ENCODE results near the gene EIF2D.

EIF2D gene

GRCh38 chr1:206554211-206554610, 58.1 kb downstream of the EIF2D start:
- Histone ChIP-seq H3K36me3 (ENCODE audit: insufficient read depth, low read length) (no peaks in the 10 kb centered on the region), H3K4me1 (ENCODE audit: insufficient read depth, low read length) (peaks cover 6% of the 10 kb centered on the region), H3K9ac (ENCODE audit: low read length) (no peak overlapping the region), H3K27me3 (ENCODE audit: control insufficient read depth in 1 of 2, insufficient read depth in 2 of 2, low read length in 2 of 2) (no peaks in the 10 kb centered on the region), H3K27ac (ENCODE audit: low read depth, low read length) (no peak overlapping the region), H3K9me3 (ENCODE audit: low read length) (no peaks in the 10 kb centered on the region), H3K4me3 (ENCODE audit: low read depth in 1 of 2, low read length in 2 of 2) (no peak overlapping the region)

DNA sequence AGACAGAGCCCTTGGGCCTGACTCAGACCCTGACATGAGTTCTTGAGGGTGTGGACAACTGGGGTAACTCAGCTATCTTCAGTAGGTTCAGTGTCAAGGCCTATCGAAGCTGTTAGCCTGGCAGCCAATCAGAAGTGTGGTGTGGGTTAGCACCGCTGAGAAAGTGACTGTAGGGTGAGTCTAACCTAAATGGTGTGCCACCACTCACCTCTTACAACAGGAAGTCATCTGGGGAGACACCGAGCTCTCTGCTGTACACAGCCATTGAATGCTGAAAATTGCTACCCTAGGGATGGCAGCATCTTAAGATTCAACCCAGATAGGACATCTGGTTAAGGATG, 60.3 kb downstream of the EIF2D start:
- H3K9ac ChIP-seq (ENCODE audit: low read length): no peak overlapping the region
- no peak overlapping the region for H3K27ac ChIP-seq (ENCODE audit: low read depth, low read length)
- no peak overlapping the region for H3K4me3 ChIP-seq (ENCODE audit: low read depth in 1 of 2, low read length in 2 of 2)
- no peaks in the 10 kb centered on the region for H3K4me1 ChIP-seq (ENCODE audit: insufficient read depth, low read length)
- H3K36me3 ChIP-seq (ENCODE audit: insufficient read depth, low read length): no peaks in the 10 kb centered on the region
- no peaks in the 10 kb centered on the region for H3K27me3 ChIP-seq (ENCODE audit: control insufficient read depth in 1 of 2, insufficient read depth in 2 of 2, low read length in 2 of 2)
- no peaks in the 10 kb centered on the region for H3K9me3 ChIP-seq (ENCODE audit: low read length)

DNA sequence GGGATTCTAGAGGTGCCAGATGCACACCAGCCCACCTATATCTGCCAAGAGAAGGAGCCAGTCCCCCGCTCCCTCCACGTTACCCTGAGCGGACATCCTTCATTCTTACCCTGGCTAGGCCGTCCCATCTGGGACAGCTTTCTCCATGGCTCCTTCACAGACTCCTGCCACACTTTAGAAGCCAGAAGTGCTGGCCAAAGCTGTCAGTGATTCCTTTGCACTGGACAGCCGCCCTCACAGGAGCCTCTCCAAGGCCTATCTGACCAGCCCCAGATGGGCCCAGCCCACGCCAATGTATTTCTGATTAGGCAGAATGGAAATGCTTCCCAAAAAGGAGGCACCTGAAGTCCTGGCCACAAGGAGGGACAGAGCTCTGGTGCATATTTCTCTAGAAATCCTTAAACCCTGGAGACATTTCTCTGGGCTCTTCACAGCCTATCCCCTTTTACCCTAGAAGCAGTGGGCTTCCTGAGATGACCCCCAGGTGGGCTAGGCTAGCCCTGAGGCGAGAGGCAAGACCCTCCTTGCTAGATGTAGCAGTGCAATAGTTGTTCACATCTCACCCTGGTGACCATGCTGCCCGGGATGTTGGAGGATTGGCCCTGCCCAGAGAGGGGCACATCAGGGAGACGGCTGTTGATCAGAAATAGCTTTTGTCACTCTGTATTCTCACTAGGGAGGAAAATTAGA, 60.8 kb downstream of the EIF2D start:
- H3K27ac ChIP-seq (ENCODE audit: low read depth, low read length): no peak overlapping the region
- H3K9ac ChIP-seq (ENCODE audit: low read length): no peak overlapping the region
- no peaks in the 10 kb centered on the region for H3K36me3 ChIP-seq (ENCODE audit: insufficient read depth, low read length)
- no peaks in the 10 kb centered on the region for H3K9me3 ChIP-seq (ENCODE audit: low read length)
- no peaks in the 10 kb centered on the region for H3K4me1 ChIP-seq (ENCODE audit: insufficient read depth, low read length)
- no peaks in the 10 kb centered on the region for H3K27me3 ChIP-seq (ENCODE audit: control insufficient read depth in 1 of 2, insufficient read depth in 2 of 2, low read length in 2 of 2)
- no peak overlapping the region for H3K4me3 ChIP-seq (ENCODE audit: low read depth in 1 of 2, low read length in 2 of 2)

DNA sequence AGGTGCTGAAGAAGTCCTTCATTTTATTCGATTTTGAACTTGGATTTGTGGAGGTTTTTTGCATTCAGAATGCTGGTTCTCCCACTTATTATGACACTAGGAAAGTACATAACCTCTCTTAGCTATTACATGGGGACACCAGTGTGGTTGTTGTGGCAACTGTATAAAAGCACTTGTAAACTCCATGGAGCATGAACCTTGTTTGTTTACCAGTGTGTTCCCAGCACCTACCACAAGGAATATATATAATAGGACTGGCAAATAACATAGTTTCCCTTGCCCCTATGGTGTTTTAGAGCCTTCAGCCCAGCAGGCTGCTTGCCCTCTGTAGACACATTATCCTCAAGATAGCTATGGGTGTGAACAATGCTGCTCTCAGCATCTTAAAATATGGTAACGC, 61.8 kb downstream of the EIF2D start:
- Histone ChIP-seq H3K4me1 (ENCODE audit: insufficient read depth, low read length) (no peaks in the 10 kb centered on the region), H3K27me3 (ENCODE audit: control insufficient read depth in 1 of 2, insufficient read depth in 2 of 2, low read length in 2 of 2) (no peaks in the 10 kb centered on the region), H3K9ac (ENCODE audit: low read length) (no peak overlapping the region), H3K27ac (ENCODE audit: low read depth, low read length) (no peak overlapping the region), H3K4me3 (ENCODE audit: low read depth in 1 of 2, low read length in 2 of 2) (no peak overlapping the region), H3K36me3 (ENCODE audit: insufficient read depth, low read length) (no peaks in the 10 kb centered on the region), H3K9me3 (ENCODE audit: low read length) (no peaks in the 10 kb centered on the region)

GRCh38 chr1:206547104-206547503, 65.2 kb downstream of the EIF2D start:
- H3K36me3 ChIP-seq (ENCODE audit: insufficient read depth, low read length): no peaks in the 10 kb centered on the region
- no peaks in the 10 kb centered on the region for H3K4me1 ChIP-seq (ENCODE audit: insufficient read depth, low read length)
- no peak overlapping the region for H3K4me3 ChIP-seq (ENCODE audit: low read depth in 1 of 2, low read length in 2 of 2)
- H3K27ac ChIP-seq (ENCODE audit: low read depth, low read length): no peak overlapping the region
- no peak overlapping the region for H3K9ac ChIP-seq (ENCODE audit: low read length)
- no peaks in the 10 kb centered on the region for H3K27me3 ChIP-seq (ENCODE audit: control insufficient read depth in 1 of 2, insufficient read depth in 2 of 2, low read length in 2 of 2)
- no peaks in the 10 kb centered on the region for H3K9me3 ChIP-seq (ENCODE audit: low read length)

DNA sequence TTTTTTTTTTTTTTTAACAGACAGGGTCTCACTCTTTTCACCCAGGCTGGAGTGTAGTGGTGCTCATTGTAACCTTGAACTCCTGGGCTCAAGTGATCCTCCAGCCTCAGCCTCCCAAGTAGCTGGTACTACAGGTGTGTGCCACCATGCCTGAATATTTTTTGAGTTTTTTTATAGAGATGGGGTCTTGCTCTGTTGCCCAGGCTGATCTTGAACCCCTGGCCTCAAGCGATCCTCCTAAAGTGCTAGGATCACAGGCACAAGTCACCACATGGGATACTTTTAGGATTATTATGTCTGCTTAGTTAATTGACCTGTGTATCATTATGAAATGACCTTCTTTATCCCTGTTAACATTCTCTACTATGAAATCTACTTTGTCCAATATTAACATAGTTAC, 66.9 kb downstream of the EIF2D start:
- Histone ChIP-seq H3K27ac (ENCODE audit: low read depth, low read length) (no peak overlapping the region), H3K4me3 (ENCODE audit: low read depth in 1 of 2, low read length in 2 of 2) (no peak overlapping the region), H3K4me1 (ENCODE audit: insufficient read depth, low read length) (peaks cover 1% of the 10 kb centered on the region), H3K9me3 (ENCODE audit: low read length) (no peaks in the 10 kb centered on the region), H3K27me3 (ENCODE audit: control insufficient read depth in 1 of 2, insufficient read depth in 2 of 2, low read length in 2 of 2) (no peaks in the 10 kb centered on the region), H3K36me3 (ENCODE audit: insufficient read depth, low read length) (no peaks in the 10 kb centered on the region), H3K9ac (ENCODE audit: low read length) (no peak overlapping the region)

DNA sequence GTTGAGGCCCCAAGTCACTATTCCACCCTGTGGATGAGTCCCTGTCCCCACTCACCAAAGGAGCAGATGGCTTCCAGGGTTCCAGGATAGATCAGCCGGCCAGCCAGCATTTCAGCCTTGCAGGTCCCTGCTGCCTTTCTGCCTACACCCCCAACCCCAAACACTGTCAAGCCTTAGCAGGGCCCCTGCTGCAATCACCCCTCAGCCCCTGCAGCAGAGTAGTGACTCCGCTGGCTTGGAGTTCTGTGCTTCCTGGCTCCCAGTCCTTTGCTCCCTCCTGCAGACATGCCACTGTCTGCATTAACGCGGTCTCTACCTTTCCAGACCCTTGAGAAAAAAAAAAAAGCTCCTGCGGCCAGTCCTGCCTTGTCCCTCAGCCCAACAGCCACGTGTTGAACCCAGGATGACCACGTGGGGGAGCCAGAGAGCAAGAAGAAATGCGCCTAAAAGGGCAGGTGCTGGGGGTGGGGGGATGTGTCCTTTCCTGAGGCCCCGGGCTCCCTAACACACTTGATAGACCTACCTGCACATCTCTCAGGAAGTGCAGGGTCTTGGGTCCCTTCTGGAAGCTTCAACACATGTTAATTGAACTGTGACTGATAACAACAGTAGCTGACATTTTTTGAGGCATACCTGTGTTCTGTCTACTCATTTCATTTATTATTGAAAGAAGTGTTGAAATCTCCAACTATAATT, 67.6 kb downstream of the EIF2D start:
- Histone ChIP-seq H3K4me3 (ENCODE audit: low read depth in 1 of 2, low read length in 2 of 2) (no peak overlapping the region), H3K9me3 (ENCODE audit: low read length) (no peaks in the 10 kb centered on the region), H3K36me3 (ENCODE audit: insufficient read depth, low read length) (no peaks in the 10 kb centered on the region), H3K27ac (ENCODE audit: low read depth, low read length) (no peak overlapping the region), H3K9ac (ENCODE audit: low read length) (no peak overlapping the region), H3K4me1 (ENCODE audit: insufficient read depth, low read length) (peaks cover 6% of the 10 kb centered on the region), H3K27me3 (ENCODE audit: control insufficient read depth in 1 of 2, insufficient read depth in 2 of 2, low read length in 2 of 2) (no peaks in the 10 kb centered on the region)

All from muscle layer of colon (tissue), 2 donors.